NCI-H345 treated with DMSO at 0.1 percent for 48 hours (cell line): Measurements from ENCODE around the gene GNB1.
"Not testable (repeated sequence)": the region's sequence is repeated elsewhere in the genome, so short reads cannot be mapped to it uniquely, and the experiment has no call there.

Source experiments
- DNase-seq: peaks from one replicate; lab custom pipeline; 2025; ENCODE audit not compliant: unreplicated experiment; lab: John Stamatoyannopoulos, UW

Gene GNB1

DNA sequence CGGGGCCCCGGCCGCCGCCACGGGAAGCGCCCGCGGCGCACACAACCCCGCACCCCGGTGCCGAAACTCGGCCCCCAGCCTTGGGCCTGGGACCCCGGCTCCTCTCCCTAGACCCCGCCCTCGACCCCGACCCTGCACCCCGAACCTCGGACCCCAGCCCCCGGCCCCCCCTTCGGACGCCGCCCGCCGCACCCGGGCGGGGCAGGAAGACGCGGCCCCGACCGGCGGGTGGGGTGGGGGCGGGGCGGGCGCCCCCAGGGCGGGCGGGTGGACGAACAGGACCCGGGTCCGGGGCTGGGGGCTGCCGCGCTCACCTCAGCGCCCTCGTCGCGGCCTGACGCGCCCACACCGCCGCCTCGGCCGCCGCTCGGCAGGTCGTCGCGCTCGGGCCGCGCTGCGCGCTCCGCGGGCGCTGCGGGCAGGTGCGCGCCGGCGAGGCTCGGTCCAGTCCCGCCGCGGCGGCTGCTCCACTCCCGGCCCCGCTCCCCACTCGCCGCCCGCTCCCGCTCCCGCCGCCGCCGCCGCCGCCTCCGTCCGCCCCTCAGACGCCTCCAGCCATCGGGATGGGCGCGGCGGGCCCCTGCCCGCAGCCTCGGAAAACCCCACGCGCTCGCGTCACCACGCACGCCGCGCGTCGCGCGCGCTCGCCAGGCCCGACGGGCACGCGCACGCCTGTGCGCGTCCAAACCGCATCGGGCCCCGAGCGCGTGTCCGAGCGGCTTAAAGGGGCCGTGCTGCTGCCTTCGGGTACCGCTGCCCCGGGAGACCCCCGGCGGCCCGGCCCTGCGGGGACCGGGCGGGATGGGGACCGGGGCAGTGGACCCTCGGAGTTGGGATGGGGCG lies at the start of gene GNB1:
GNB1 (minus strand) TSS at position 582 of the 843 bp plus-strand sequence. CDS start 65,634 bp downstream, outside the sequence.
- DNase-seq = peak; percentile 81

DNA sequence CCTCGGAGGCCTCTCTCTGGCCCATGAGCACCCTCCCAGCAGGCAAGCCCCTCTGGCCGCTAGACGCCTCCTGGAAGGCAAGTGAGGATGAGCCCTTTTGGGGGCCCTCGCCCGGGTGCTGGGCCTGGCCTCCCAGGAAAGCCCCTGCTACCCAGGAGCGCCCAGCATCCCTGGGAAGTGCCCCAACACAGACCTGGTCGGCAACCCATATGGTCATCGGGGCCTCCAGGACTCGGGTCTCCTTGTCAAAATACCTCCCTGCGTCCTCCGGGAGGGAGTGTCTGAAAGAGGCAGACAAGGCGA lies 49.2 kb upstream of the GNB1 start:
- DNase-seq = no peak

DNA sequence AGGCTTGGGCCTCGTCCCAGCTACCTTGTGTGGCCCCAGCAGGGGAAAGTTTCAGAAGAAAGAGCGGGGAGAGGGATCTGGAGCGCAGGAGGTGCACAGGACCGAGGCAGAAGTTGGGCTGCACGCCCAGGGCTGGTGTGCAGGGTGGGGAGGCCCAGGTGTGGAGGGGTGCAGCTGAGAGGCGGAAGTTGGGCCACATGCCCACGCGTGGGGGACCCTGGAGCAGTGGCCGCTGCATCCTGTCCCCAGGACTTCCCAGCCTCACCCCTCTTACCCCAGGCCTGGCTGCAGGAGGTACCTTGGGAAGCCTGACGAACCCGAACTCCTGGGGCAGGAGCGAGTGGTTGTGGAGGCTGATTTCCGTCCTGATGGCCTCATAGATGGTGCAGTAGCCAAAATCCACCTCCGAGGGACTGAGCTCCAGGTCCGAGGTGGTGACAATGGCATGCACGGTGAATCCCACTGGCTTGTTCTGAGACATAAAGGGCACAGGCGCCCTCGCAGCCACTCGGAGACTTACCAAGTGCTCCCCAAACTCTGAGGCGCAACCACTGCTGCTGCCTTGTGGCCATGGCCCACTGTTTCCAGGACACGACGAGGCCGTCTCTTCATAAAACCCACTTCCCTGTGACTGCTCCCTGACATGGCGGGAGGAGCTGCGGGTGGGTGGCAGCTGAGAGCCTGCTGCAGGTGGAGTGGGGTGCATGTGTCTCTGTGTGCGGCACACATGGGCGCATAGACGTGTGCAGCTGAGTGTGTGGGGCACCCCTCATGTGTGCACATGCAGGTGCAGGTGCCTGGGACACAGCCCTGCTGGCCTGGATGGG lies 48.6 kb upstream of the GNB1 start:
- no peak for DNase-seq

GRCh38 chr1:1938613-1939295 lies 47.9 kb upstream of the GNB1 start:
- DNase-seq = no peak

DNA sequence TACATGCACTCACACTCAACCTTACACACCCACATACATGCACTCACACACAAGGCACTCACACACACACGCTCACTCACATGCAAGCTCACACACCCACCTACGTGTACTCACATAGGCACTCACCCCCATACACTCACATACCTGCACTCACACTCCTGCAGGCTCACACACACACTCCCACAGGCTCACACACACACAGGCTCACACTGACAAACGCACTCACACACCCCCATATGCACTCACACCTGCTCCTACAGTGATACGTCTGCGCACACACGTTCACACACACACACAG lies 47.3 kb upstream of the GNB1 start:
- DNase-seq = no peak

- DNase-seq = no peak
Observed at GRCh38 chr1:1937549-1938275, 46.8 kb upstream of the GNB1 start.

GRCh38 chr1:1937061-1937460 lies 46.2 kb upstream of the GNB1 start:
- no peak for DNase-seq

DNA sequence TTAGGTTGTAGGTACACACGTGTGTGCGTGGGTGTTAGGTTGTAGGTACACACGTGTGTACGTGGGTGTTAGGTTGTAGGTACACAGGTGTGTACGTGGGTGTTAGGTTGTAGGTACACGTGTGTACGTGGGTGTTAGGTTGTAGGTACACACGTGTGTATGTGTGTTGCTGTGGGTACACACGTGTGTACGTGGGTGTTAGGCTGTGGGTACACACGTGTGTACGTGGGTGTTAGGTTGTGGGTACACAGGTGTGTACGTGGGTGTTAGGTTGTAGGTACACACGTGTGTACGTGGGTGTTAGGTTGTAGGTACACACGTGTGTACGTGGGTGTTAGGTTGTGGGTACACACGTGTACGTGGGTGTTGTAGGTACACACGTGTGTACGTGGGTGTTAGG lies 44.0 kb upstream of the GNB1 start:
- not testable (repeated sequence) for DNase-seq

DNA sequence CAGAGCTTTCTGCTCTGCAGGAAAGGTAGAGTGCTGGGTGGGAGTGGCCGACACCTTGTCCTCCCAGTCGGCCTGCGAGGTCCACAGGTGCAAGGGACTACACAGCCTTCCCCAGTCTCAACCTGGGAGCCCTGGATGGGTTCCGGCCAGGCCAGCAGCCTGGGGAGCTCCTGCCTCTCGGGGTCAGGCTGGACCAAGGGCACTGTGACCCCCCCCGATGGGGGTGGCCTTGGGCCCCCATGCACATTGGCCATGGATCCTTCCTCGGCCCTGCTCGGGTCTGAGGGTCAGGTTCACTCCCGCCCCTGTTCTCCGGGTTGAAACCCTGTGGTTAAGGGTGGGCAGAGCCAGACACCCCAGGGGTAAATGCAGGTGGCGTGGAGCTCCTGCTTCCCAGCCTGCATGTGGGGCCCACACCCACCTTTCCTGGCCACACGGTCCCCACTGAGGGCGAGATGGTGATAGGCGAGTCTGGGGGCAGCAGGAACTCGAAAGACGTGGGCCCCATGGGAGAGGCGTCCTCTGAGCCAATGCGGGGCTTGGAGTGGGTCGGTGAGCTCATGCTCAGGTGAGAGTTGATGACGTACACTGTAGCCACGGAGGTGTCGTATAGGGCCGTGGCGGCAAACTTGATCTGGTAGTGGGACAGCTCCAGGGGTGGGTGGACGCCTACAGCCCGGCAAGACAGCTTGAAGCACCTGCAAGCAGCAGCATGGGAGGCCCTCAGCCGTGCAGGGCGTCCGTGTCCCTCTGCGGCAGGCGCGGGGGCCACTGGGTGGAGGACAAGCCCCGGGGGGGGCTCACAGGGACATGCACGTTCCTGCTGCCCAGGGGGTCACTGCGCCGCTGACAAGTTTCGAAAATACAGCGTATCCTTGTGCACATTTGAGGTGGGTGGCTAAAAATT lies 39.0 kb upstream of the GNB1 start:
- DNase-seq = no peak

- no peak for DNase-seq
Observed at GRCh38 chr1:1929102-1929638, 38.3 kb upstream of the GNB1 start.

DNA sequence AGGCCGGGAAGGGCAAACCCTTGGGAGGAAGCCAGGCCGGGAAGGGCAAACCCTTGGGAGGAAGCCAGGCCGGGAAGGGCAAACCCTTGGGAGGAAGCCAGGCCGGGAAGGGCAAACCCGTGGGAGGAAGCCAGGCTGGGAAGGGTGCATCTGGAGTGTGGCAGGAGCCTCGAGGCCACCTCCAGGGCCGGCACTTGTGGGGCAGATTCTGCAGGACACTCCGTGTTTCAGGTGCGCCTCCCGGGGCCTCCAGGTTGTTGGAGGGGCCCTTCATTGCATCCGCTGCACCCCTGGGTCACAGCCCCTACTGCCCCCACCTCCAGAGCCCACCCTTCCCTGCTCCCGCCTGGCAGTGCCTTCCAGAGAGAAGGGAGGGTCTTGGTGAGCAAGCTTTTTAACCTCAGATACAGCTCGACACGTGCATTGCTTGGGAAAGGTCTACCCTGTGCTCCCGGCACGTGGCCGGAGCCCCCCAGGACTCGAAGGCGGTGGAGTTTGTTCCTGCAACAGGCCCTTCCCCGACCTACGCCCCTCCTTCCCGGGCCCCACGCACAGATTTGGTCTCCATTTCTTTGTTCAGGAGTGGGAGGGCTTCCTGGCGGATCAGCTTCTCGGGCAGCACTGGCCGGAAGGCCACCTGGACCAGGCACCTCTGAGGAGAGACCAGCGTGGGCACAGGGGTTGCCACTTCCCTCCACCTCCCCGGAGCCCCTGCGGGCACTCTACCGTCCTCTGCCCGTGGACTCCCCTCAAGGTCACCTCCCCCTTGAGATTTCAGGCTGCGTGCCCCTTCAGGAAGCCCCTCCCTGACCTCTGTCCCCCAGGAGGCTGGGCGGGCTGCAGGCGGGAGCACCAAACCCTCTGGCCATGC lies 37.6 kb upstream of the GNB1 start:
- DNase-seq = no peak

DNA sequence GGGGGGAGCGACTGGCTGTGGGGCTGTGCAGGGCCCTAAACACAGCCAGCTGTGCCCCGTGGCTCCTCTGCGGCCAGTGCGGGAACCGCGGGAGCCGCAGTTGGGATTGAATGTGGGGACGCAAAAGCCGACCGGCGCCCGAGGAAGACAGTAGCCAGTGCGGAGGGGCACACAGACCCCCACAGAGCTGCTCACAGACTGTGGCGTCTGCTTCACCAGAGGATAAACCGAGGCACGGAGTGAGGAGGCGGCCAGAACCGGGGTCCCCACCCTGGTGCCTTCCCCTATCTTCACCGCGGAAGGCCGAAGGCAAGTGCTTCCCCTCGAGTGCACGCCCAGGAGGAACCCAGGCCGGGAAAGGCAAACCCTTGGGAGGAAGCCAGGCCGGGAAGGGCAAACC lies 36.9 kb upstream of the GNB1 start:
- no peak for DNase-seq

DNA sequence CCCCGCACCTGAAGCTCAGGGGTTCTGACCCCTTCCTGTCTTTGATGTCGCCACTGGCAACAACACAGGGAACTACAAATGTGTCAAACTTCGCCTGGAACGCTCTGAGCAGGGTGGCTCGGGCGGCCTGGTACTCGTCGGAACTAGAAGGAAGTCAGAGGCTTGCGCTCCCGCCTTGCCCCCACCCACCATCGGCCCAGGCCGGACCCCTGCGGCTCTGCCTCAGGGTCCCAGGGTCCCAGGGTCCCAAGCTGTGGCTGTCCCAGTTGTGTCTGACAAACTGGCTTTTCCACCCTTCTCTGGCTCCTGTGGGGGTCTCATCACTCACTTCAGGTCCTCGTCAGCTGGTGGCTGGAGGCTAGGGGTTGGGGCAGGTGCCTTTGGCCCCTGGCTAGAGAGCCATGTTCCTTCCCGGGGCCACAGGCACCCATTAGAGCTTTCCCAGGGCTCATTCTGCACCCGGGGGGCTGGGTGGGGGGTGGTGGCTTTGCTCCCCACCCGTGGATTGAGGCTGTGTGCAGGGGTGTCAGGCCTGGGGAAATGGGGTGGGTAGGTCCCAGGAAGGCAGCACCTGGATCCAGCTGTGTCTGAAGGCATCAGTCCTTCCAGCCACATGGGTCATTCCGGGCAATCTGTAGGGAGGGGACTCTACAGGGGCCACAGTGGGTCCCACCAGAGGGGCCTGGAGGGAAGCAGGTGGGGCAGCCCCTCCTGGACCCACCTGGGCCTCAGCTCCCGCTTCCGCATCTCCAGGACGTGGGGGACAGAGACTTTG lies 36.2 kb upstream of the GNB1 start:
- no peak for DNase-seq

GRCh38 chr1:1926346-1926811 lies 35.5 kb upstream of the GNB1 start:
- no peak for DNase-seq

DNA sequence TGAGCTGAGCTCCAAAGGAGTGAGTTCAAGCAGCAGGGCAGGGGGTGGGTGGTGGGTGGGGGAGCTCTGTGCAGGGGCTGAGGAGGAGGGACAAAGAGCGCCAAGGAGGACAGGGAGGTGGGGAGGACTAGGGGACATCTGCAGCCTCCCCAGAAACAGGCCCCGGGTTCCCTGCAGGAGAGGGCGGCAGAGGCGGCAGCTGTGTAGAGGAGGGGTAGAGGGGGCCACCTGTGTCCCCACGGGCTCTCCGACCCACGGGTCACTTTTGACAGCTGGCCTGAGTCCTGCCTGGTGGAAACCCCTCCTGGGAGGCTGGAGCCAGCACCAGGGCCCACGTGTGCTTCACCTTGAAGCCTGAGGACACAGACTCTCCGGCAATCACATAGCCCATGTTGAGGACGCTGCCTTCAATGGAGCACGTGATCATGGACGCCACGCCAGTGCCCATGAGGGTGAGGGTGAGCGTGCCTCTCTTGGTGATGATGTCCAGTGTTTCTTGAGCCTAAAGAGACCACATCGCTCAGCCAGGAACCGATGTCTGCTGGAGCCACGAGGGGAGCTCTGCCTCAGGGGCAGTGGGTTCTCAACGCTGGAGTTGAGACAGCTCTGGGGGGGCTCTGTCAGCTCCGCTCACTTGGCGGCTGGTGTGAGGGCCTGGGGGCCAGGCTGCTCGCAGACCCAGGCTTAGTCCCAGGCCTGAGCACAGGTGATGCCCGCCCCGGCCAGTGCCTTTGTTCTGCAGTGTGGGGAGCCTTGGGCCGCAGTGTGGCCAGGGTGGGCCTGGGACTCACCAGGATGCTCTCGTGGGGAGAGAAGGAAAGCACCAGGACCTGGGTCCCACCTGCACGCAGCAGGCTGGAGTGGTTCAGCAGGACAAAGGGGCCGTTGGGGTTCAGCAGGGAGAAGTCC lies 34.8 kb upstream of the GNB1 start:
- DNase-seq = no peak

DNA sequence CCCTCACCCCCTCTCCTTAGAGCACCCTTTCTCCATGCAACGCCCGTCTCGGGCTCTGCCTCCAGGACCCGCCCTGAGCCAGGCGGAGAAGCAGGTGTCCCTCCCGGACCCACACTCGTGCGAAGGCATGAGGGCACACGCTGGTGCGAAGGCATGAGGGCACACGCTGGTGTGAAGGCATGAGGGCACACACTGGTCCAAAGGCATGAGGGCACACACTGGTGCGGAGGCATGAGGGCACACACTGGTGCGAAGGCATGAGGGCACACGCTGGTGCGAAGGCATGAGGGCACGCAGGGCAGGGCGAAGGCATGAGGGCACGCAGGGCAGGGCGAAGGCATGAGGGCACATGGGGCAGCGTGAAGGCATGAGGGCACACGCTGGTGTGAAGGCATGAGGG lies 34.0 kb upstream of the GNB1 start:
- DNase-seq = no peak

DNA sequence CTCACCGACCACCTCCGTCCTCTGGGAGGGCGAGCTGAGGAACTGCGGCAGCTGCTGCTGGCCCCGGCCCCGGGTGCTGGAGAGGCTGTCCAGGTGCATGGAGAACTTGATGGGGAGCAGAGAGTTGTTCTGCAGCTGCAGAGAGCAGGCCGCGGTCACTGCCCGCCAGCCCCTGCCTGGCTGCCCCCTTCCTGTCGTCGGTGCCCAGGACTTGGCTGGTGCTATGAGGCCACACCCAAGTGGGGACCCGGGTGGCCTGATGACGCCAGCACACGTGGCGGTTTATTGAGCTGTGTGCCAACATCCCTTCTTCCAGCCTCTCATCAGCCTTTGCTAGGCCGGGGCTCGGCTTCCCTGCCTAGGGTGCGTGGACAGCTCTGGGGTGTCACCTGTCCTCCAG lies 33.5 kb upstream of the GNB1 start:
- DNase-seq = no peak
